Measurements from ENCODE around the gene SLC35G4. TPM values are rescaled to one million over a fixed set of nuclear protein-coding genes. Genes with fewer than 3 reads are reported as not detected.

The SLC35G4 gene
- polyA plus RNA-seq, 1 donor from 2014 or later = not detected

- H3K79me2 ChIP-seq (replicated peaks; ENCODE audit: insufficient read depth, low read length) = no peaks in the 10 kb centered on the region
- no peaks in the 10 kb centered on the region for H3K9me2 ChIP-seq (ENCODE audit: insufficient read depth, low read length)
- no peaks in the 10 kb centered on the region for H3F3A ChIP-seq (ENCODE audit: insufficient read depth, low read length, poor library complexity, severe bottlenecking)
- no peaks in the 10 kb centered on the region for H3K27me3 ChIP-seq (ENCODE audit: insufficient read depth, low read depth, low read length)
- no peak for TF ChIP-seq CTCF (IDR thresholded peaks at IDR 0.05; ENCODE audit: poor library complexity, severe bottlenecking)
- no peak for TF ChIP-seq EZH2 (IDR thresholded peaks at IDR 0.05; ENCODE audit: borderline replicate concordance, insufficient read depth, low read length, poor library complexity, severe bottlenecking)
- no peak for TF ChIP-seq REST (IDR thresholded peaks at IDR 0.05; ENCODE audit: borderline replicate concordance)
- TF ChIP-seq TAF1 (IDR thresholded peaks at IDR 0.05; ENCODE audit: low read depth) = no peak
- no peak for TF ChIP-seq RAD21 (conservative IDR thresholded peaks at IDR 0.05)
- no peak for TF ChIP-seq EP300 (conservative IDR thresholded peaks at IDR 0.05; ENCODE audit: poor library complexity, severe bottlenecking)
- TF ChIP-seq POLR2AphosphoS5 (IDR thresholded peaks at IDR 0.05) = no peak
- no peak for TF ChIP-seq MXI1 (conservative IDR thresholded peaks at IDR 0.05; ENCODE audit: poor library complexity, severe bottlenecking)
- TF ChIP-seq SMC3 (conservative IDR thresholded peaks at IDR 0.05; ENCODE audit: poor library complexity) = no peak
- no peak overlapping the region for H3K9ac ChIP-seq (ENCODE audit: low read length)
- H3K27ac ChIP-seq (ENCODE audit: low read length) = no peak overlapping the region
- H2AFZ ChIP-seq (ENCODE audit: low read depth, low read length) = no peak overlapping the region
- no peaks in the 10 kb centered on the region for H3K9me3 ChIP-seq (ENCODE audit: low read length)
- no peak overlapping the region for H3K4me2 ChIP-seq (ENCODE audit: low read length)
- no peak overlapping the region for H3K4me3 ChIP-seq (ENCODE audit: low read length)
- no peaks in the 10 kb centered on the region for H4K20me1 ChIP-seq (ENCODE audit: insufficient read depth)
- H3K36me3 ChIP-seq (ENCODE audit: insufficient read depth, low read length) = no peaks in the 10 kb centered on the region
Observed at GRCh38 chr18:11657152-11657551, 47.8 kb downstream of the SLC35G4 start.

GRCh38 chr18:11657554-11657953 is 48.2 kb downstream of the SLC35G4 start:
- Histone ChIP-seq H3K9ac (ENCODE audit: low read length) (no peak overlapping the region), H3K79me2 (replicated peaks; ENCODE audit: insufficient read depth, low read length) (no peaks in the 10 kb centered on the region), H2AFZ (ENCODE audit: low read depth, low read length) (no peak overlapping the region), H3K4me3 (ENCODE audit: low read length) (no peak overlapping the region), H3K27me3 (ENCODE audit: insufficient read depth, low read depth, low read length) (no peaks in the 10 kb centered on the region), H3K27ac (ENCODE audit: low read length) (no peak overlapping the region), H4K20me1 (ENCODE audit: insufficient read depth) (no peaks in the 10 kb centered on the region), H3K4me2 (ENCODE audit: low read length) (no peak overlapping the region), H3K36me3 (ENCODE audit: insufficient read depth, low read length) (no peaks in the 10 kb centered on the region), H3K9me2 (ENCODE audit: insufficient read depth, low read length) (no peaks in the 10 kb centered on the region), H3F3A (ENCODE audit: insufficient read depth, low read length, poor library complexity, severe bottlenecking) (no peaks in the 10 kb centered on the region), H3K9me3 (ENCODE audit: low read length) (no peaks in the 10 kb centered on the region)
- TF ChIP-seq SMC3 (conservative IDR thresholded peaks at IDR 0.05; ENCODE audit: poor library complexity) = no peak
- TF ChIP-seq RAD21 (conservative IDR thresholded peaks at IDR 0.05) = no peak
- TF ChIP-seq TAF1 (IDR thresholded peaks at IDR 0.05; ENCODE audit: low read depth) = no peak
- TF ChIP-seq REST (IDR thresholded peaks at IDR 0.05; ENCODE audit: borderline replicate concordance) = no peak
- no peak for TF ChIP-seq CTCF (IDR thresholded peaks at IDR 0.05; ENCODE audit: poor library complexity, severe bottlenecking)

Measured in neural cell (in vitro differentiated cells).